DND-41 (cell line): ENCODE measurements around the gene HDAC4.
"Not testable (repeated sequence)": the region's sequence is repeated elsewhere in the genome, so short reads cannot be mapped to it uniquely, and the experiment has no call there.

Source experiments
- ATAC-seq: fragments of 200-7000 bp; cut with Tn5 transposase; 3 replicates; pipeline ENCODE4 v1.9.1; 2021; ENCODE audit warnings: low read depth; ENCODE audit not compliant: insufficient read depth
- DNase-seq: peaks from one replicate; pipeline ENCODE4 v3.0.0-alpha.2; 2020
- H2AFZ ChIP-seq: 2 replicates; pipeline ENCODE4 v1.6.0; 2012; ENCODE audit warnings: low read depth, low read length
- H3K27ac ChIP-seq: 2 replicates; pipeline ENCODE4 v1.5.1; 2012; ENCODE audit warnings: low read length, inconsistent platforms
- H3K27me3 ChIP-seq: fragments of 200-600 bp; sonication (generic); 2 replicates; pipeline ENCODE4 v1.6.0; 2012; ENCODE audit warnings: low read length, mild to moderate bottlenecking, inconsistent platforms; ENCODE audit not compliant: insufficient read depth, poor library complexity
- H3K36me3 ChIP-seq: 2 replicates; pipeline ENCODE4 v1.5.1; 2012; ENCODE audit warnings: low read length, inconsistent platforms; ENCODE audit not compliant: insufficient read depth
- H3K4me1 ChIP-seq: 2 replicates; pipeline ENCODE4 v1.5.1; 2012; ENCODE audit warnings: mild to moderate bottlenecking, low read length; ENCODE audit not compliant: insufficient read depth
- H3K4me2 ChIP-seq: 2 replicates; pipeline ENCODE4 v1.6.0; 2012; ENCODE audit warnings: mild to moderate bottlenecking, moderate library complexity, low read length, inconsistent platforms; ENCODE audit not compliant: insufficient read depth
- H3K4me3 ChIP-seq, 2 experiments: fragments of 200-600 bp in 1 of 2; shearing (Covaris generic) in 1 of 2; 2 replicates each; pipeline ENCODE4 v1.5.1; 2012 to 2016; ENCODE audit warnings: inconsistent platforms in 2 of 2, low read length in 2 of 2, mild to moderate bottlenecking in 2 of 2, low read depth in 1 of 2, moderate library complexity in 1 of 2
- H3K79me2 ChIP-seq: 2 replicates; pipeline ENCODE4 v1.6.0; 2012; ENCODE audit warnings: low read length, inconsistent platforms; ENCODE audit not compliant: insufficient read depth
- H3K9ac ChIP-seq: 2 replicates; pipeline ENCODE4 v1.6.0; 2012; ENCODE audit warnings: low read depth, mild to moderate bottlenecking, inconsistent platforms, low read length, moderate library complexity
- H3K9me3 ChIP-seq: 2 replicates; pipeline ENCODE4 v1.5.1; 2012; ENCODE audit warnings: low read length, moderate library complexity, mild to moderate bottlenecking, inconsistent platforms; ENCODE audit not compliant: insufficient read depth, severe bottlenecking
- H4K20me1 ChIP-seq: 2 replicates; pipeline ENCODE4 v1.6.0; 2012; ENCODE audit warnings: low read length; ENCODE audit not compliant: insufficient read depth
- CTCF ChIP-seq: IDR thresholded peaks from 2 replicates; pipeline ENCODE4 v1.5.1; 2012; ENCODE audit warnings: borderline replicate concordance, low read length, moderate library complexity, mild to moderate bottlenecking; ENCODE audit not compliant: poor library complexity, severe bottlenecking; ENCODE audit errors: extremely low read depth
- EZH2 ChIP-seq: IDR thresholded peaks from 3 replicates; pipeline ENCODE4 v1.6.1; 2012; ENCODE audit warnings: borderline replicate concordance, low read depth, mild to moderate bottlenecking, moderate library complexity, low read length, inconsistent platforms; ENCODE audit not compliant: severe bottlenecking

Gene HDAC4

DNA sequence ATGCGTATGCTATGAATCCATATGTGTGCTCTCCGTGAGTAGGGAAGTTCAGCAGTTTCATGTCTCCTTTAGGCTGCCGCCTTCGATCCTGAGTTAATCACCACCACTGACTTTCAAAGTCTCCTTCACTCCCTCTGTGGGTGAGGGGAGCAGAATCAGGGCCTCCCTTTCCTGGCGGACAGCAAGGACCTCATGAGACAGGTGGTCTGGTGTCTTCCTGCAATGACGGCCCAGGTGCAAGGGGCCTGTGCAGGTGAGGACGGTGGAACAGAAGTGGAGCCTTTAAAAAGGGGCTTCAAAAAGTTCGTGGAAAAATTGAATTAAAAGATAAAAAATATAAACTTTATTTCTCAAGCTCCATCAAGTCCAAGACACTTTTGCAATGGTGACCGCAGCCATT lies 330.4 kb downstream of the HDAC4 start:
- no peak overlapping the region for H2AFZ ChIP-seq
- no peak overlapping the region for H3K4me3 ChIP-seq
- TF ChIP-seq CTCF, result no peak
- TF ChIP-seq EZH2, result no peak
- peaks cover 7% of the 10 kb centered on the region; the same call in 1 of the 2 replicates for H3K79me2 ChIP-seq
- no peak for DNase-seq
- H3K4me2 ChIP-seq, result no peak overlapping the region
- H4K20me1 ChIP-seq, result peaks cover 35% of the 10 kb centered on the region
- H3K4me1 ChIP-seq, result no peaks in the 10 kb centered on the region
- no peaks in the 10 kb centered on the region for H3K9me3 ChIP-seq
- ATAC-seq, result no peak
- H3K9ac ChIP-seq, result no peak overlapping the region
- H3K27me3 ChIP-seq, result no peaks in the 10 kb centered on the region
- no peak overlapping the region for H3K27ac ChIP-seq
- peaks cover 89% of the 10 kb centered on the region for H3K36me3 ChIP-seq

DNA sequence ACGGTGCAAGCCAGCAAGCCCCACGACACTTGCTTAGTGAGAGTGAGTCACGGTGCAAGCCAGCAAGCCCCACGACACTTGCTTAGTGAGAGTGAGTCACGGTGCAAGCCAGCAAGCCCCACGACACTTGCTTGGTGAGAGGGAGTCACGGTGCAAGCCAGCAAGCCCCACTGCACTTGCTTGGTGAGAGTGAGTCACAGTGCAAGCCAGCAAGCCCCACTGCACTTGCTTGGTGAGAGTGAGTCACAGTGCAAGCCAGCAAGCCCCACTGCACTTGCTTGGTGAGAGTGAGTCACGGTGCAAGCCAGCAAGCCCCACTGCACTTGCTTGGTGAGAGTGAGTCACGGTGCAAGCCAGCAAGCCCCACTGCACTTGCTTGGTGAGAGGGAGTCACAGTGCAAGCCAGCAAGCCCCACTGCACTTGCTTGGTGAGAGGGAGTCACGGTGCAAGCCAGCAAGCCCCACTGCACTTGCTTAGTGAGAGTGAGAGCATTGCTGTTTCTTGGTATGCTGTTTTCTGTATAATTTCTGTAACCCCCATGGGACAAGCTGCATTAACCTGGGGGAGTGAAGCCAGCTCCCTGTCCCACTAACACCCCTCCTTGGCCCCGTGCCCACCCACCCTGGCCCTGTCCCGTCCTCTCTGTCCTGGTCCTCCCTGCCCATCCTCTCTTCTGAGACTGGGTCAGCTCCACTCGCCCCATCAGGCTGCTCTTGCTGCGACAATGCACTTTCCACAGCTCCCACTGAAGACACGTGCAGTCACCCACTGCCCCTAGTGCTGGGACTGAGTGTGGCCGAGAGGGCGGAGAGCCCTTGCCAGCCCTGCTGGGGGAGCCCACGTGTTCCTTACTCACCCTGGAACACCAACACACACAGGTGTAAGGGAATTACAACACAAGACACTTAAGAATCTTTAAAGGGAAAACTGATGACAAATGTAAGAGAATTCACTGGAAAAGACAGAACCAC lies 331.2 kb downstream of the HDAC4 start:
- H3K9ac ChIP-seq, H2AFZ ChIP-seq, H3K27ac ChIP-seq, H3K9me3 ChIP-seq, H3K27me3 ChIP-seq, DNase-seq, H3K4me1 ChIP-seq, H3K79me2 ChIP-seq, H3K4me3 ChIP-seq, H3K4me2 ChIP-seq: not testable (repeated sequence)
- ATAC-seq, result peak; percentile 44; the same call in 2 of the 3 replicates
- H3K36me3 ChIP-seq, result peaks cover 92% of the 10 kb centered on the region
- TF ChIP-seq CTCF, result peak; percentile 48
- peaks cover 39% of the 10 kb centered on the region for H4K20me1 ChIP-seq

GRCh38 chr2:239068411-239068810 lies 332.4 kb downstream of the HDAC4 start:
- no peak overlapping the region for H3K9ac ChIP-seq
- TF ChIP-seq CTCF (no peak), EZH2 (no peak)
- H4K20me1 ChIP-seq, result peaks cover 39% of the 10 kb centered on the region
- no peaks in the 10 kb centered on the region for H3K9me3 ChIP-seq
- no peak for ATAC-seq
- H3K27me3 ChIP-seq, result no peaks in the 10 kb centered on the region
- peaks cover 1% of the 10 kb centered on the region; the same call in 1 of the 2 replicates for H3K79me2 ChIP-seq
- DNase-seq, result no peak
- no peak overlapping the region for H3K4me3 ChIP-seq
- no peaks in the 10 kb centered on the region for H3K4me1 ChIP-seq
- peaks cover 92% of the 10 kb centered on the region for H3K36me3 ChIP-seq
- H3K4me2 ChIP-seq, result no peak overlapping the region
- H3K27ac ChIP-seq, result no peak overlapping the region
- H2AFZ ChIP-seq, result no peak overlapping the region
